Measurements from ENCODE around the gene ZNF689.
"Not testable (repeated sequence)": the region's sequence is repeated elsewhere in the genome, so short reads cannot be mapped to it uniquely, and the experiment has no call there.

Gene ZNF689

DNA sequence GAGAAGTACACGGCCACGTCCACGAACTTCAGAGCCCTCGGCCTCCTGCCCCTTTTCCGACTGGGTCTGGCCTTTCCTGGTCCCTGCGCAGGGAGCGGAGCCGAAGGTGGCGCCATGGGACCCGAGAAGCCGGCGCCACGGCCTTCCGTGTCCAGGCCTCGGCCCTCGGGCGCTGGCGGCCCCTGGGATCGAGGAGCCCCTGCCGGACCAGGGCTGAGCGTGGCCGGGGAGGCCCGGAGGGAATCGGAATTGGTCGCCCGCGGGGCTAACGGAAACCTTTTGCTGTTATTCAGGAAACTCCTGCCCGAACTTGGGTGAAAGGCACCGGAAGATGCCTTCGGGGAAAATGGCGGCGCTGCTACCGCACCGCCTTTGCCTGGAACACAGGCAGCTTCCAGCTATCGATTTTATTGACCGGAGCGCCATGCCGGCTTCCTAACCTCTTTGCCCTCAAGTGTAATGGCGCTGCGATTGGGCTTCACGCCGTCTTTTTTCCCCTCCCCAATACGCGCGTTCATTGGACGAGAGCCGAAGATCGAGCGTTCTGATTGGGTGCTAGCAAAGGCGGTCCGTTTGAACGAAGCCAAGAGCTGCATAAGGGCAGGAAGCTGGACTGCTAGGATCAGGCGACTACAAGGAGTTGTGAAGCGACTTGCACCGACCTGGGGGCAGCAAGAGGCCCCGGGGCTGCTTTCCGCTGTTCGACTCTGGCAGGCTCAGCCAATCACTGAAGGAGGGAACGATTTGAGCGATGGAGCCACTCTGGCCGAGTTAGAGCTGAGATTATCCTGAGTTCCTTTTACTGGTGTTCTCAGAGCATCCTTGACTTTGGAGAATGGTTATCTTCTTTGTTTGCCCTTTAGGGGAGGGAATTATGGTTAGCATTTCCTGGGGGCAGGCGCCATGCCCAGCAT is at the start of gene ZNF689:
Gene ZNF689 (minus strand): TSS at position 464 of the 914 bp plus-strand sequence. CDS start 348 bp downstream, at position 116.
- DNase-seq = peak; percentile 93 to 99

DNA sequence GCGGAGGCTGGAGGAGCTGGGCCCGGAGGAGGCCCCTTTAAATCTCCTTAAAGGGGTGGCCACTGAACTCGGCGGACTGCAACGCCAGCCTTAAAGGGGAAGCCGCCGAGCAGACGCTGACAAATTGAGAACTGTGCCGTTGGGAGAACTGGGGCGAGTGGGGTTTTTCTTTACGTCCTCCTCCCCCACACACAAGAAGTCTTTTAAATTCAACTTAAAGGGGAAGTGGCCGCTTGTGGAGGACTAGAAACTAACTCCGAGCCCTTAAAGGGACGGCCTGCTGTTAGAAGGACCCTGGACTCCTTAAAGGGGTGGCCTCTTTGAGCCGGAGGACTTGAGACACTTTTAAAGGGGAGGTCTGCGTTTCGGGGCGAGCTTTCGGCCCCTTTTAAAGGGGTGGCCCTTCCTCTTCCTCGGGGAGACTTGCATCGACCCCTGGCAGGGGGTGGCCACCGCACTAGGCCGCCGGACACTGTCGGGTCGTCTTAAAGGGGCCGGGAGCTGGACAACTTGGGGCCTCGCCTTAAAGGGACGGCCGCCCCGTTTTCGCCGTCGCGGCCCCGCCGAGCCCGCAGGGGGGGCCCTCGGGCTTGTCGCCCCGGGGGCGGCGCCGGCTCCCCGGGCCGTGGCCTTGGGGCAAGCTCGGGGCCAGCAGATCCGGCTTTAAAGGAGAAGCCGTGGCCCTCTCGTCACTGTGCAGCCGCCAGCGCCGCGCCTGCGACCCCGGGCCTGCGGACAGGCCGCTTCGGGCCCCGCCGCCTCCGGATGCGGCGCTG is 48.7 kb upstream of the ZNF689 start:
- peak; percentile 97 to 98 for DNase-seq

DNA sequence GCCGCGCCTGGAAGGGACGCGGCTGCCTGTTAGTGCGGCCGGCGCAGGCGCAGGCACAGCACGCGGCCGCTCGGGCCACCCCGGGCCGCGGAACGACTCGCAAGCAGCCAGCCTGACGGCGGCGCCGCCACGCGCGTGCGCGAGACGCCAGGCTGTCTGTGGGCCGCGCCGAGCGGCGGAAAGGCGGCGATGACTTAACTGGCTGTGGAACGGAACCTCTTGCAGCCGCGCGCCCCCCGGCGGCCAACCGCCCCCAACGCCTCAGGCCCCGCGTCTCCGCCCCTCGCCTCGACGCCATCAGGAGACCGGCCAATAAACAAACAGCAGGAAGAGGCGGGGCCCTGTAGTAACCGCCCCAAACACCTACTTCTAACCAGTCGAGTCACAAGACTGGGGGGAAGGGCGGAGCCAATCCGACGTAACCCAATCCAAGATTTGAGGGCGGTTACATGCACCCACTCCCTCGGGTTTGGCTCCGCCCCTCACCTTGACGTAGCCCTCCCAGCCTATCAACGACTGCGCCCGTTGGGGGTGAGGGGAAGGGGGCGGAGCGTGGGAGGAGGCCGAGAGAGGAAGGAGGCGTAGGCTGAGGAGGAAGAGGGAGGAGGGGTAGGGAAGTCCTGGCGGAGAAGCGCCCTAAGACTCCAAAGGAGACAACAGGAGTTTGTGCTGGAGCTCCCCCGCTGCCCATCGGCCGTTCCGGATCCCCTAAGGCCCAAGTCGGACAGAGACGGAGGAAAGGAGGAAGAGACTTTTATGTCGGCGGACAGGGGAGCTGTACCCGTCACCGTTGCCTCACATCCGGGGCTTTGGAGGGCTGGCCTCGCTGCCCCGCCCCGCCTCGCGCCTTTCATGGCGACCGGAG is 47.9 kb upstream of the ZNF689 start, which contains the start of gene FBRS:
Gene FBRS (plus strand): TSS at position 566 of the 865 bp plus-strand sequence. CDS start 1,088 bp downstream, outside the sequence.
- DNase-seq = peak; percentile 100

DNA sequence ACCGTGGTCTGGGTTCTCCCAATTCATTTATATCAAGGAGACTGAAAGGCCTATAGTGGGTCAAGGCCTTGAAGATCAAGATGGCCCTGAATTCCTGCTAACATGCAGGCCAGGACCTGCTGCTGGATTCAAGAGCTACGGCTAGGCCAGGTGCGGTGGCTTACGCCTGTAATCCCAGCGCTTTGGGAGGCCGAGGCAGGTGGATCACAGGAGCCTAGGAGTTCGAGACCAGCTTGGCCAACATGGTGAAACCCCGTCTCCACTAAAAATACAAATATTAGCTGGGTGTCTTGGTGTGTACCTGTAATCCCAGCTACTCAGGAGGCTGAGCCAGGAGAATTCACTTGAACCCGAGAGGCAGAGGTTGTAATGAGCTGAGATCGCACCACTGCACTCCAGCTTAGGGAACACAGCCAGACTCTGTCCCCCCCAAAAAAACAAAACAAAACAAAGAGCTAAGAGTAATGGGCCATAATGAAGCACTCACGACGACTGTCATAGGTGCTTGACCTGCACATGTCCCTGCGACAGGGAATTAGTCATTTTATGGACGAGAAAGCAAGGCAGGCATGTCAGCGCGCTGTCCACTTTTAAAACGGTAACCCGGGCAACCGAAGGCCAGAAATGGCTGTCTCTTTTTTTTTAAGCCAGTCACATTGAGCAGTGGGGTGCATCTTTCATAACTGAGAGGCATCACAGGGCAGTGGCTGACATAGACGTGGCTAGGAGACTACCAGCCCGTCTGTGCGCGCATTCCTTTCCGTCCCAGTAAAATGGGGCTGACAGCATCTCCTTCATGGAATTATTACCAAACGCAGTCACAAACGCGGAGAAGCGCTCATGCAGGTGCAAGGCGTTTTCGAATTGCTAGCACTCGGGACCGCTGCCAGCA is 47.0 kb upstream of the ZNF689 start:
- peak; percentile 9 to 35 for DNase-seq

DNA sequence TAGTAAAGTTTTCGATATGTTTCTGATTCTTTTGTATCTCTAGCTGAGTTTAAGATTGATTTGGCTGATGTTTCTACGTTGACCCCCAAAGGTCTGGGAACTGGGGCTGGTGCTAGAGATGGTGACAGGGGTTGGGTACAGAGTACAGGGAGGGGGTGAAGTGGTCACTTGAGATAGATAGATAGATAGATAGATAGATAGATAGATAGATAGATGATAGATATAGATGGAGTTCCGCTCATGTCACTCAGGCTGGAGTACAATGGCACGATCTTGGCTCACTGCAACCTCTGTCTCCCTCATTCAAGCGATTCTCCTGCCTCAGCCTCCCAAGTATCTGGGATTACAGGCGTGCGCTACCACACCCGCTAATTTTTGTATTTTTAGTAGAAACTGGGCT is 46.2 kb upstream of the ZNF689 start:
- DNase-seq = no peak

DNA sequence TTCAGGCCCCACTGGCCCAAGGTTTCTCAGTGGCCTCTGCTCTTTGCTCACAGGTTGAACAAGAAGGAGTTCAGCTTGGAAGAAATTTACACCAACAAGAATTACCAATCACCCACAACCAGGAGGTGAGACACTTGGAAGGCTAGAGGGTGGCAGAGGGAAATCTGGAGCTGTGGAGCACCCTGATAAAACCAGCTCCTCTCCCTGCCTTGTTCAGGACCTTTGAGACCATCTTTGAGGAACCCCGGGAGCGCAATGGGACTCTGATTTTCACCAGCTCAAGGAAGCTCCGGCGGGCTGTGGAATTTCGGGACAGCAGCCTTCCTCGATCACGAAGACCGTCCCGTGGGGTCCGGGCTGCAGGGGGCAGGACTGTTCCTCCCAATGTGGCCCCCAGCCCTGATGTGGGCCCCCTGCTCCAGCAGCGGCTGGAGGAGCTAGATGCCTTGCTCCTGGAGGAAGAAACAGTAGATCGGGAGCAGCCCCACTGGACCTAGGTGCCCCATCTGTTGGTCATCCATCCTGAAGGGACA is 45.7 kb upstream of the ZNF689 start:
- DNase-seq = no peak

DNA sequence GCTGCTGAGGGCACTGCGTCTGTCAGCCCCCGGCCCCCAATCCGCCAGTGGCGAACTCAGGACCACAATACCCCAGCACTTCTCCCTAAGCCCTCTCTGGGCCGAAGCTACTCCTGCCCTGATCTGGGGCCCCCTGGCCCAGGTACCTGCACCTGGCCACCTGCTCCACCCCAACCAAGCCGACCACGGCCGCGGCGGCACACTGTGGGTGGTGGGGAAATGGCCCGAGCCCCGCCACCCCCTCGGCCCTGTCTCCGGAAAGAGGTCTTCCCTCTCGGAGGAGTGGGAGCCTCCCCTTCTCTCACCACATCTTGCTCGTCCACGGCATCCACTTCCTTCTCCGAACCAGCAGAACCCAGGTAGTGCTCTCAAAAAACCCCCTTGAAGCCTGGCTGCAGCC is 44.7 kb upstream of the ZNF689 start:
- no peak for DNase-seq

DNA sequence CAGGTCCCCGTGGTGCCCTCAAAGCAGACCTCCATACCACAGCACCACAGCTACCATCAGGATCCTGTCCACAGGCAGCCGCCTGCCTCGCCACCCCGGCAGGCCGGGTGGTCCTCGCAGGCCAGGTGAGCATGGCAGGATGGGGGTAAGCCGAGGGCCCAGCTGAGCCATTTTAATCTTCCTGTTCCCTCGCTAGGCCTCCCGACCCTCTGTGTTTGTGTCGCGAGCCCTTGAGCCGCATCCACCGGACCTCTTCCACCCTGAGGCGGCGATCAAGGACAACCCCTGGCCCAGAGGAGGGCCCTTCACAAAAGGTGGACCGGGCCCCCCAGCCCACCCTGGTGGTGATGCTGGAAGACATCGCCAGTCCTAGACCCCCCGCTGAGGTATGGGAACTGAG is 42.5 kb upstream of the ZNF689 start:
- DNase-seq = no peak

DNA sequence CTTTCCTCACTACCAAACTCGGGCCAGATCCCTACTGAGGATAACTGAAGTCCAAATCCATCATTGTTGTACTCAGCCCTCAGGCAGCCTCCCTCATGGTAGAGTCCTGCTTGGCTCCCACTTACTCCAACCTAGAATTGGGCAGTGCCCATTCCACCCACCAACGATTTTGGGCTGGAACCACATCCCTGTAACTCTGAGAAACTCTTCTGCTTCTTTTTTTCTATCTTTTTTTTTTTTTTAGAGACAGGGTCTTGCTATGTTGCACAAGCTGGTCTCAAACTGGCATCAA is 41.8 kb upstream of the ZNF689 start:
- no peak for DNase-seq

DNA sequence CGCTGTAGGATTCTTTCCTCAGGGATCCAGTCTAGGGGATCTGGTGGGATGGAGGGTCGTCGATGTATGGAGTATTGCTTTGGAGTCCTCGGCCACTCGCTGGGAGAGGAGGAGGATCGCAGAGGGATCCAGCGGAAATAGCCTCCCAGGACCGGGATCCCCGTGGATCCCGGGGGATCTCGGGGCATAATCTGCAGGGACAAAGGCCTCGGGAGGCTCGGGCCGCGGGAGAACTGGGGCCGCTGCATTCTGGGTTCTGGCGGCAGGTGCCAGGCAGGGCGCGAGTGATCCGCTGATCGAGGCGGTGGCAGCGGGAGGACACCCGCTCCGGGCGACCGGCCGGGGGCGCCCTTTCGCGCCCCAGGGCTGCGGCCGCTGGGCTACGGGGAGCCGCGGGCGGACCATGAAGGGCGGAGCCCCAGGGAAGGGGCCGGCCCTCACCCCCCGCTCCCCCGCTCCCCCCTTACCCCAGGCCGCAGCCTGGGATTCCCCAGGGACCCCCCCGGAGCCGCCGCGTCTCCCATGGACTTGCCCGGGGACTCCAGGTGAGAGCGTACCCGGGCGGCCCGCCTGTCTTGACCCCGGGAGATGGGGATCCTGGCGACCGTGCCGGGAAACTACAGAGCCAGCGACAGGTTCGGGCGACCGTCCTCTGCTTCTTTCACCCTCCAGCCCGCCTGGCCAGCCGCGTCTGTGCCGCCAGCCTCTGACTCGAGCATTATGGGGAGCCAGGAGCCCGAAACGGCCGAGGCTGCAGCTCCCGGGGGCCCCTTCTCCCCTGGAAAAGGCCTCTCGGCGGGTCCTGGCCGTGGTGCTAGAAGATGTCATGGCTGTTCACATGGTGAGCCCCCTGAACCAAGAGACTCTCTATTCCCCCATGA is 41.2 kb upstream of the ZNF689 start:
- DNase-seq = peak; percentile 74 to 80

DNA sequence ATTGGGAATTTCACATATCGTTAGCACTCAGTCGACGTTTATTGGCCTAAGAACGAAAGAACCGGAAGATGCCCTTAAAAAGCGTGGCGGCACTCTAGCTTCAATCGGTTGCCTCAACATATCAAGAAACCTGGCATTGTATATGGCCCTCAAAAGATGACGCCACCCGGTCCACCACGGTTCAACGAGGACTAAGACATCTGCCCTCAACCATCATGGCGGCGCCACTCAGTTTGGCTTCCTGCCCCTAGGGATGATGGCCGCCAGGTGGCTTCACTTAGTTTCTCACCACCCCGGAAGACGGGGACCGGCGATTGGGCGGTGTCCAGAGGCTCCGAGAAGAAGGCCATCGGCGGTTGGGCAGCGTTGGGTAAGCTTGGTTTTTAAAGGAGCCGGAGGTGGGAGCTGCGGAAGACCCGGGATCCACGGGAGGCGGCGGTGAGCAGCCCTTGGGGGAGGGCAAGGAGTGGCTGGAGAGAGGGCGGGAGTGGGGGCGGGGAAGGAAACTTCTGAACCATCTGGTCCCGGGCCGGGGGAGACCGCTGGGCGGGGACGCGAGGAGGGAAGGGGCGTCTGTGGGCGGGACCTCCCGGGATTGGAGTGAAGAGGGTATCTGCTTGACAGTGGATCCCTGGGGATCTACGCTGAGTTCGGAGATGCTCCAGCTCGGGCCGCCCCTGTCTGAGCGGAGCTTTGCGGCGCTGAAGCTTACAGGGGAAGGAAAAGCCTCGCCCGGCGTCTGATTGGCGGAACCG is 40.4 kb upstream of the ZNF689 start, which contains the start of gene PRR14:
Gene PRR14 (plus strand): TSS at position 592 of the 755 bp plus-strand sequence. CDS start 686 bp downstream, outside the sequence.
- DNase-seq = peak; percentile 99

DNA sequence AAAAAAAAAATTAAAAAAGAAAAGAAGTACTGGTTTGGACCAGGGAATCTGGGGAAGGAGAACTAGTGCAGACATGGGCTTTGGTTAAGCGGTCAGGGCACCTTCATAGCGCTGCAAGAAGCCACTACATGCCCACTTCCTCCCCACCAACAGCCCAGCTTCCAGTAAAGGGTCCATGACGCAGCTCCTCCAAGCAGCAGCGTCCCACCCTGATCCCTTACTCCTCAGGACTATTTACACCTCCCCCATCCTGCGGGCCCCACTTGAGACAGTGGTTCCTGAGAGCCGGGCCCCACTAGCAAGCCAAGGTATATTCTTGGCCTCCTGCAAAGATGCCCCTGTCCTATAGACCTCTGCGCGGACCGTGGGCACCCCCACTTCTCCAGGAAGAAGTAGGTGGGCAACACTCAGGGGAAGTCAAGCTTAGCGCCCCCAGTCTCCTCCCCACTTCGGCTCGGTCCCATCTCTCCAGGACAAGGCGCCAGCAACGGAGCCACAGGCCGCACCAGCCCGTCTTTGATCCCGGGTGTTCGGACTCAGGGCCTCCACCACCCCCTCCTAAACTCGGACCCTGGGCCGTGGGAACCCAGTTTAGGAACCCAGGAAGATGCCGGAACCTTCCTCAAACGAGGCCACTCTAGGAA is 39.7 kb upstream of the ZNF689 start:
- DNase-seq = no peak

DNA sequence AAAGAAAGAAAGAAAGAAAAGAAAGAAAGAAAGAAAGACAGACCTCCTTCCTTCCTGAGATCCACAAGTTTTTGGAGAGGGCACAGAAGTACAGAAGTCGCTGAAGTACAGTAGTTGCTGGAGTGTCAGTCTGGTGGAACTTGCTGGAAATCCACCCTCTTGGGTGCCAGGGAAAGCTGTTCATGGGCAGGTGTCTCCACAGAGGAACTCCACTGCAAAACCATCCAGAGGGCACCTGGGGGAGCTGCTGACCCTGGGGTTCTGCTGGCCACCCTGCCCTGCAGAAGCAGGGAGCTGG is 37.0 kb upstream of the ZNF689 start:
- DNase-seq = no peak

DNA sequence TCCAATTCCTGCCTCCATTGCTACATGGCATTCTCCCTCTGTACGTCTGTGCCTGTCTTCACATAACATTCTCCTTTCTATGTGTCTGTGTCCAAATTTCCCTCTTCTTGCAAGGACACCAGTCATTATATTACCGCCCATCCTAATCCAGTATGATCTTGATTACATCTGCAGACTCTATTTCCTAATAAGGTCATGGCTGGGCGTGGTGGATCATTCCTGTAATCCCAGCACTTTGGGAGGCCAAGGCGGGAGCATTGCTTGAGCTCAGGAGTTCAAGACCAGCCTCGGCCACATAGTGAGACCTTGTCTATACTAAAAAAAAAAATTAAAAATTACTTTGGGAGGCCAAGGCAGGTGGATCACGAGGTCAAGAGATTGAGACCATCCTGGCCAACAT is 35.5 kb upstream of the ZNF689 start:
- no peak for DNase-seq

DNA sequence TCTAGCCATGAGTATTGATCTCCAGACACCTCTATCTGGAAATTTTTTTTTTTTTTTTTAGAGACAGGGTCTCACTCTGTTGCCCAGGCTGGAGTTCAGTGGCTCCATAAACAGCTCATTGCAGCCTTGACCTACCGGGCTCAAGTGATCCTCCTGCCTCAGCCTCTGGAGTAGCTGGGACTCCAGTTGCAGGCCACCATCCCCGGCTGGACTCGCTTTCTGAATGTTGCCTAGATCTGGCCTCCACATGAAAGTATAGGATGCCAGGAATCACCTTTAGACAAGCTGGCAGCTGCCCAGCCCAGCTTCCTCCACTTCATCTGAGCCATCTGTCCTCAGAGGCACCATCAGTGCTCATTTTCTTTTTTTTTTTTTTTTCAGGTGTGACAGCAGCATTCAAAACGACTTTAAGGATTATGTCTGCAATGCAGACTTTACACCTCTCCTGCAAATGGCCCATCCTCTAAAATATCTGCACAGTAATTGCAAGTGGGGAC is 34.2 kb upstream of the ZNF689 start:
- DNase-seq = no peak

DNA sequence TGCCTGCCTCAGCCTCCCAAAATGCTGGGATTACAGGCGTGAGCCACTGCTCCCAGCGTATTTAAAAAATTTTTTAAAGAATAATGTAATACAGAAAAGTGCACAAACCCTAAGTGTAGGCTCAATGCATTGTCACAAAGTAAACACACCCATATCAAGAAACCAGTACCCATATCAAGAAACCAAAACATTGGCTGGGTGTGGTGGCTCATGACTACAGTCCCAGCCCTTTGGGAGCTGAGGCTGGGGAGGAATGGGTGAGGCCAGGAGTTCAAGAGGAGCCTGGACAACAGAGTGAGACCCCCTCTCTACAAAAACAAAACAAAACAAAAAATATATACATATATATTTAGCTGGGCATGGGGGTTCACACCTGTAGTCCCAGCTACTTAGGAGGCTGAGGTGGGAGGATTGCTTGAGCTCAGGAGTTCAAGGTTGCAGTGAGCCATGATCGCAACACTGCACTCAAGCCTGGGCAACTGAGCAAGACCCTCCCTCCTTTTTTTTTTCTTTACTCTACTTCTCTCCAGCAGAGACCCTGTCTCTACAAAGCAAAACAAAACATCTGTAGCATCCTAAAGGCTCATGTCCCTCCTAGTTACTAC is 31.3 kb upstream of the ZNF689 start:
- no peak for DNase-seq

DNA sequence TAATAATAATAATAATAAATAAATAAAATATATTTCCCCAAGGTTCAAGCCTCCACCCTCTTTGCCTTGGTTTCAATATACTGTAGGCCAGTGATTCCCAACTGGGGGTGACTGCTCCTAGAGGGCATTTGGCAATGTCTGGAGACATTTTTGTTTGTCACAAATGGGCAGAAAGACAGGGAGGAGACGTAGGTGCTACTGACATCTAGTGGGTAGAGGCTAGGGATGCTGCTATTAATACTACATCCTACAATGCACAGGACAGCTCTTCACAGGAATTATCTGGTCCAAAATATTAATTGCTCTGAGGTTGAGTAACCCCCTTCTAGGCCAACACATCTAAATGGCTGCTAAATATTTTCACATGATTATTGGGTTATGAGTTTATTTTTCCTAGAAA is 27.8 kb upstream of the ZNF689 start:
- DNase-seq = peak; percentile 59 to 65

DNA sequence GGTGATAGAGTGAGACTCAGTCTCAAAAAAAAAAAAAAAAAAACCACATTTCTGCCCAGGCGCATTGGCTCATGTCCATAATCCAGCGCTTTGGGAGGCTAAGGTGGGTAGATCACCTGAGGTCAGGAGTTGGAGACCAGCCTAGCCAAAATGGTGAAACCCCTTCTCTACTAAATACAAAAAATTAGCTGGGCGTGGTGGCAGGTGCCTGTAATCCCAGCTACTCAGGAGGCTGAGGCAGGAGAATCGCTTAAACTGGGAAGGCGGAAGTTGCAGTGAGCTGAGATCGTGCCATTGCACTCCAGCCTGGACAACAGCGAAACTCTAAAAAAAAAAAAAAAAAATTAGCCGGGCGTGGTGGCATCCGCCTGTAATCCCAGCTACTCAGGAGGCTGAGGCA is 26.9 kb upstream of the ZNF689 start:
- not testable (repeated sequence) for DNase-seq

DNA sequence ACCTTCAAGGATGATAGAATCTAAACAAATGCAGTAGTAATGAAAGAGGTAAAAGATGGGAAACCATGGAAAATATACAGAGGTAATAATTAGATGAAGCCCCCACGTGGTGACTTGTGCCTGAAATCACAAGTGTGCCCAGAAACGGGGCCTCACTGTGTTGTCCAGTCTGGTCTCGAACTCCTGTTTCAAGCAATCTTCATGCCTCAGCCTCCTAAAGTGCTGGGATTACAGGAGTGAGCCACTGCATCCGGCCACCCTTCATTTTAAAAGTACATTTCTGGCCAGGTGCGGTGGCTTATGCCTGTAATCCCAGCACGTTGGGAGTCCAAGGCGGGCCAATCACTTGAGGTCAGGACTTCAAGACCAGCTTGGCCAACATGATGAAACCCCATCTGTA is 26.4 kb upstream of the ZNF689 start:
- no peak for DNase-seq
